Skeletal muscle cell (primary cell): ENCODE measurements around the gene TMEM120B.
"Not testable (repeated sequence)": the region's sequence is repeated elsewhere in the genome, so short reads cannot be mapped to it uniquely, and the experiment has no call there.

Experiments
- DNase-seq: peaks from one replicate; pipeline ENCODE4 v3.0.0-alpha.2; 2010; ENCODE audit warnings: low read depth
- H3K4me3 ChIP-seq: 2 replicates; pipeline ENCODE4 v1.5.1; 2011; ENCODE audit warnings: low read depth, mild to moderate bottlenecking, control low read depth, low read length, moderate library complexity

The TMEM120B gene

DNA sequence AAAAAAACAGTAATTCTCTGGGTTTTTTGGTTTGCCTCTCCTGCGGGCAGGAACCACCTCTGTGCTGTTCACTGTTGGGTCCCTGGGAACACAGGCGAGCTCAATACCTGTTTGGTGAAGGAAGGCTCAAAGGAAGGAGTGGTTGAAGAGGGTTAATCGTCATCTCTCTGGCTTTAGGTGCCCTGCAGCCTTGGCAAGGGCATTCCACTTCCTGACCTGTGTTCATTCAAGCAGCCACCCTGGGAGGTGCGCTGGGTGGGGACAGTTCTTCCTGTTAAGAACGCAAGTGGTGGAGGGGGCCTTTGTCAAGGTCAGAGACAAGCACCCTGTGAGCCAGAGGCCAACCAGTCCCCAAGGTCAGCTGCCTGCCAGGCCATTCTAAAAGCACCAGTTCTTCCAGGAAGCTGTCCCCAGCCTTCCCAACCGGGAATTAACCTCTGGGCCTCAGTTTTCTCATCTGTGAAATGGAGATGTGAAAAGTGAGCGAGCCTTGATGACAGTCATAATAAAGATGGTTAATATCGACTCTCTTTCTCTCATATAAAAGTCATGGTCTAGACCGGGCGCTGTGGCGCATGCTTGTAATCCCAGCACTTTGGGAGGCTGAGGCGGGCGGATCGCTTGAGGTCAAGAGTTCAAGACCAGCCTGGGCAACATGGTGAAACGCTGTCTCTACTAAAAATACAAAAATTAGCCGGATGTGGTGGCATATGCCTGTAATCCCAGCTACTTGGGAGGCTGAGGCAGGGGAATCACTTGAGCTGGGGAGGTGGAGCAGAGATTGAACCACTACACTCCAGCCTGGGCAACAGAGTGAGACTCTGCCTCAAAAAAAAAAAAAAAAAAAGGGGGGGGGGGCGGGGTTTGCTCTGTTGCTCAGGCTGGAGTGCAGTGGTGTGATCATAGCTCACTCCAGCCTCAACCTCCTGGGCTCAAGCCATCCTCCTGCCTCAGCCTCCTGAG is 74.8 kb downstream of the TMEM120B start:
- no peak for DNase-seq
- H3K4me3 ChIP-seq = no peak overlapping the region

- no peak for DNase-seq
- H3K4me3 ChIP-seq = no peak overlapping the region
These were observed 75.7 kb downstream of the TMEM120B start for GRCh38 chr12:121788176-121788818.

GRCh38 chr12:121789233-121789781 is 76.8 kb downstream of the TMEM120B start:
- no peak overlapping the region for H3K4me3 ChIP-seq
- no peak for DNase-seq

DNA sequence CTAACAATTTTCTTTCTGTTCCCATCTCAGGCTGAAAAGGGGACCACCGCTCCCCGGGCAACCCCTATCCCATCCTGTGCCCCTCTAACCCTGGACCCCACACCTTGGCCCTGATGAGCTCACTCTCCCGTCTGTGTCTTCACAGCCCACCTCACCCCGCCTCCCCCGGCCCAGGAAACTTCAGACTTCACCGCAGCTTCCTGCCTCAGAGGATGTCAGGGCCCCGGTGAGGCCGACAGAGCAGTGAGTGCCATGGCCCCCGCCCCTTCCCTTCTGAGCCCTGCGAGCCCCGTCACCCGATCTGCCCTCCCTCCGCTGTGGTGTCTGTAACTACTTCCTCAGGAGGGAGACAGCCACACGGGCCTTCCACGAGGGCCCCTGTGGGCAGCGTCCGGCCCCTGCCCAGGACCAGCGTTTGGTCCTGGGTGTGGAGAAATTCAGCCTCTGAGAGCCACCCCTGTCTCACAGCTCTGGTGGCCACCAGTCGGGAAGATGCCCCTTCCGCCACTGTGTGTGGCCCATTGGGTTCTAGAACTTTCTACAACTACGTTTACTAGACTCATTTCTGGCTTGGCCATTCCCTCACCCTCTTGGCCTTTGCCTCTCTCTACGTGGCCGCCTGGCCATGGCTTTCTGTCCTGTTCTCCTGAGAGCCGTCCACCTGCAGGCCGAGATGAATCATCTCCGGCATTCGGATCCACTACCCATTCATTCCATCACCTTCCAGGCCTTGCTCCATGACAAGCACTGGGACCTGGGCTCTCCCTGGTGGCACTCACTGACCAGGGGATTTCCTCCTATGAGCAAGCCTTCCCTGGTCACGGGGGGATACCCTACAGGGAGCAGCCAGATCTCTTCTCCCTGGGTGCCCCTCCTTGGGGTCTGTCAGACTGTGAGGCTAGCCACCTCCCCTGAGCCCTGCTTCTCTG is 77.5 kb downstream of the TMEM120B start:
- no peak for DNase-seq
- no peak overlapping the region for H3K4me3 ChIP-seq

- not testable (repeated sequence) for H3K4me3 ChIP-seq, DNase-seq
These were observed 78.2 kb downstream of the TMEM120B start for GRCh38 chr12:121790785-121791184.

- DNase-seq = no peak
These were observed 79.4 kb downstream of the TMEM120B start for GRCh38 chr12:121791671-121792551.

DNA sequence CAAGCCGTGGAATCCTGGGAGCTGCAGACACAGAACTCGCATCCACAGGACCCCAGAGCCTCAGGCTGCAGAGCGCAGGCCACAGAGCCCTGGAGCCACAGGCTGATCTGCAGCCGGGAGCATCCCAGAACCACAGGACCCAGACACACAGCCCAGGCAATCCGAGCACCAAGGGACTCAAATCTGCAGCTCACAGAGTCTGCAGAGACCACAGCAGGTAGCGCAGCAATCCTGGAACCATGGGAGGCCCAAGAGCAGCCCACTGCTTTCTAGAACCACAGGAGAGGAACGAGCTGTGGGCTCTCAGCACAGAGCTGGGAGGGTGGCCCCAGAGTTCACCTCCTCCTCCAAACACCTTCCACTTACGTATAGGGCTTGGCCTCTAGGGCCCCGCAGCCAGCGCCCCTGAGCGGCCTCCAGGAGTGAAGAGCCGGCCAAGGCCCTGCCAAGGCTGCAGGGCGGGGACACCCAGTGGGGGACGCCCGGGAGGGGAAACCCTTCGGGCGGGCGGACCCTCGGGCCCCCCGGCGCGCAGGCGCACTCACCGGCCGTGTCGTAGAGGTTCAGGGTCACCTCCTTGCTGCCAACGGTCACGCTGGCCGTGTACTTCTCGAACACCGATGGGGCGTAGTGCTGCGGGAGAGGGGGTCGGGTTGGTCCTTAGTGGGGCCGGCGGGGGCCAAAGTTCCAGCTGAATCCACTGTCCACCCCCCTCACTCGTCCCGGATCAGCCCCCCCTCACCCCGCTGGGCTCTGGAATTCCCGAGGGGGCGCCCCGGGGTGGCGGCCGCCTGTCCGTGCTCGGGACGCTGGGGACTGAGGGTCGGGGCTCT is 80.3 kb downstream of the TMEM120B start:
- DNase-seq = no peak
- H3K4me3 ChIP-seq = peak overlapping the region; percentile 53

More at GRCh38 chr12:121791671-121792551, 79.4 kb downstream of the TMEM120B start:
- no peak overlapping the region for H3K4me3 ChIP-seq

- H3K4me3 ChIP-seq = peak within 1 kb of the TSS; percentile 53
- DNase-seq = no peak
These were observed 80.9 kb downstream of the TMEM120B start, which contains the start of gene RHOF for GRCh38 chr12:121793440-121793837. RHOF (minus strand) TSS chr12:121793688; CDS start chr12:121793633, 55 bp downstream.

GRCh38 chr12:121793838-121794533 is 81.4 kb downstream of the TMEM120B start:
- peak overlapping the region; percentile 53 for H3K4me3 ChIP-seq
- DNase-seq = peak; percentile 67

DNA sequence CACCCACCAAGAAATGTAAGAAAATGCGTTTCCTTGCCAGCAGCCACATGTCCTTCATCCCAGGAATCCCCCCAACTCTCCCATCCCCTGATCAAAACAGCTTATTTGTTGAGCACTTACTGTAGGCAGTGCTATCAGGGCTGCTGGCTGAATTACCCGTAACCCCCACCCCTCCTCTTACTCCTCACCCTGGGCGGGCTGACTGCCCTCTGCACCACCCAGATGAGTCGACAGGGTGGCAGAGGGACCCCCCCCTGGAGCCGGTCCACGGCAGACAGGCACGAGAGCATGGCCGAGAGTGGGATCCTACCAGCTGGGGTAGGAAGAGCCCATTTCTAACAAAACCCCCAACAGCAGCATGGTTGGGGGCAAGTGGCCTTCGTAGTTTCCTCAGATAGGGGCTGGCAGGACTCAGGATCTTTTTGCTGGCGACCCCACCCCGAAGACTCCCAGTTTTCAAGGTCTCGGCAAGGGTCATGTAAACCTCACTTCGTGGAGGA is 82.0 kb downstream of the TMEM120B start:
- H3K4me3 ChIP-seq = peak overlapping the region; percentile 23
- no peak for DNase-seq

GRCh38 chr12:121795034-121795968 is 82.7 kb downstream of the TMEM120B start:
- H3K4me3 ChIP-seq = peak overlapping the region; percentile 23
- DNase-seq = no peak

- H3K4me3 ChIP-seq = no peak overlapping the region
- no peak for DNase-seq
These were observed 84.6 kb downstream of the TMEM120B start for GRCh38 chr12:121796855-121797751.

DNA sequence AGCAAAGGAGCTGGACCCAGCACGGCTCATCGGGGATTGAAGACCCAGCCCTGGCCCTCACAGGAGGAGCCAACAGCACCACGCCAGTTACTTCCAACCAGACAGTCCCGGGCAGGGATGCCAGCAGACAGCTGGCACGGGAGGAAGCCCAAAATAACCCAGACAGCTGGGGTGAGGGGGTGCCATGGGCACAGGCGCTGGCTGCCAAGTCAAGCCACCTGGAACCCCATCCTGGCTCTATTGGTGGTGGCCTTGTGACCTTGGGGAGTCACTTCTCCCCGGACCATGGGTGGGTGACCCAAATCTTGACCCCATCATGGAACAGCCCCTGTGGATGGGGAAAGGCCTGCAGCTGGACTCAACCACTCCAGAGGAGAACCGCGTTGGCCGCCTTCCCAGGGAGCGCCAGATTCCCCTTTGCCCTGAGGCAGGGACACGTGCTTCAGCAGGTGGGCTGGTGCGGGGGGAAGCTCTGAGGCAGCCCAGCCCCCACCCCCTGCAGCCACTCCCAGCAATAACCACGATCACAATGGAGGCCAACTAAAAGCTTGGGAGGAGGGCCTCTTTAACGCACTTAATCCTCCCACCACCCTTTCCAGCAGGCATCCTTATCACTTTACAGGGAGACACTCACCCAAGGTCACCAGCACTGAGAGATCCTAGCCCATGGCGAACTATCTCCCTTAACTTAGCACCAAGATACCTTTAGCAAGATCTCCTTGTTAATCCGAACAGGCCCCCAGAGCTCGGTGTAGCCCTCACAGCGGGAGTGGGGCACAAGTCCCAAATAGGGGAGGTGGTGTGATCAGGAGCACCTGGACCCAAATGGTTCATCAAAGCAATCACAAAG is 85.6 kb downstream of the TMEM120B start:
- H3K4me3 ChIP-seq = peak overlapping the region; percentile 33
- no peak for DNase-seq

DNA sequence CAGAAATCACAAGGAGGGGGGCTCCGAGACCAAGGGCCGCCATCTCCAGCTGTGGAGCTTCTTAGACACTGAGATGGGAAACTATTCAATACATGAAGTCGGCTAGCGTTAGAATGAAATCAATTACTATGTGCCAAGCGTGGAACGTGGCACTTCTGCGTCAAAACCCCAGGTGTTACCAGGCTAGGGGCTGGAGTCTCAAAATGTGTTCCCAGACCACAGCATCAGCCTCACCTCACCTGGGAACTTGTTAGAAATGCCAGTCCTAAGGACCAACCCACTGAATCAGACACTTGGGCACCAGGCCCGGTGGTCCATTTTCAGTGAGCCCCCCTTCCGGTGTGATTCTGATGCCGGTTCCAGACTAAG is 86.2 kb downstream of the TMEM120B start:
- no peak for DNase-seq

More for the DNA sequence above, 86.2 kb downstream of the TMEM120B start:
- H3K4me3 ChIP-seq = peak overlapping the region; percentile 33
